HepG2 (cell line): ENCODE measurements around the gene LRRC3. TPM values are rescaled to one million over a fixed set of nuclear protein-coding genes. Genes with fewer than 3 reads are reported as not detected.

Experiments used
- ASH2L ChIP-seq: fragments of 300-600, 200-600 bp; sonication (generic); IDR thresholded peaks from 2 replicates; pipeline ENCODE4 v1.7.0; 2017; ENCODE audit warnings: low read depth, mild to moderate bottlenecking, moderate library complexity, mixed read lengths, low read length; ENCODE audit not compliant: insufficient read length
- ATAD3A ChIP-seq: sonication (generic); formaldehyde crosslinking; IDR thresholded peaks from 2 replicates; pipeline ENCODE4 v1.4.0; 2020; ENCODE audit warnings: missing genetic modification reagents
- ATRX ChIP-seq: sonication (generic); formaldehyde crosslinking; IDR thresholded peaks from 2 replicates; pipeline ENCODE4 v1.4.0; 2020; ENCODE audit warnings: missing genetic modification reagents, borderline replicate concordance
- CENPT ChIP-seq: sonication (generic); formaldehyde crosslinking; IDR thresholded peaks from 2 replicates; pipeline ENCODE4 v1.8.0; 2022; ENCODE audit warnings: low read depth, mild to moderate bottlenecking, moderate library complexity, missing genetic modification reagents
- FLYWCH1 ChIP-seq: sonication (generic); formaldehyde crosslinking; IDR thresholded peaks from 2 replicates; pipeline ENCODE4 v1.8.1; 2023; ENCODE audit warnings: mild to moderate bottlenecking, missing genetic modification reagents
- GABPA ChIP-seq, 2 experiments: IDR thresholded peaks; 2 replicates each; pipeline ENCODE4 v1.6.1; 2011 to 2016; ENCODE audit warnings: low read depth in 2 of 2, low read length in 1 of 2, missing biosample characterization in 1 of 2, missing genetic modification characterization in 1 of 2
- HMG20A ChIP-seq: IDR thresholded peaks from 2 replicates; pipeline ENCODE4 v1.6.1; 2016; ENCODE audit warnings: borderline replicate concordance
- IKZF1 ChIP-seq: fragments of 450-650 bp; IDR thresholded peaks from 2 replicates; pipeline ENCODE4 v1.7.1; 2016
- ISL2 ChIP-seq: sonication (generic); formaldehyde crosslinking; IDR thresholded peaks from 2 replicates; pipeline ENCODE4 v1.5.0; 2020; ENCODE audit warnings: missing genetic modification reagents
- KLF12 ChIP-seq: sonication (generic); formaldehyde crosslinking; IDR thresholded peaks from 2 replicates; pipeline ENCODE4 v1.4.0; 2020; ENCODE audit warnings: missing genetic modification reagents, borderline replicate concordance
- MXI1 ChIP-seq: IDR thresholded peaks from 3 replicates; pipeline ENCODE4 v1.6.1; 2012; ENCODE audit warnings: low read depth, low read length, inconsistent platforms, borderline replicate concordance
- NCOR1 ChIP-seq: fragments of 200-600 bp; sonication (generic); IDR thresholded peaks from 2 replicates; pipeline ENCODE4 v1.7.0; 2017; ENCODE audit warnings: antibody characterized with exemption, low read length, borderline replicate concordance
- PHF8 ChIP-seq: sonication (generic); formaldehyde crosslinking; IDR thresholded peaks from 2 replicates; pipeline ENCODE4 v1.5.0; 2020; ENCODE audit warnings: missing genetic modification reagents
- POLR2G ChIP-seq: fragments of 200-400 bp; formaldehyde crosslinking; IDR thresholded peaks from 2 replicates; pipeline ENCODE4 v1.6.1; 2018; ENCODE audit warnings: mild to moderate bottlenecking, low read depth, low read length, moderate library complexity
- RARA ChIP-seq: IDR thresholded peaks from 2 replicates; pipeline ENCODE4 v1.6.1; 2016; ENCODE audit warnings: missing genetic modification reagents, missing compliant biosample characterization
- RXRA ChIP-seq: sonication (generic); formaldehyde crosslinking; IDR thresholded peaks from 2 replicates; pipeline ENCODE4 v1.5.1; 2020; ENCODE audit warnings: missing genetic modification reagents
- SALL1 ChIP-seq: sonication (generic); formaldehyde crosslinking; IDR thresholded peaks from 2 replicates; pipeline ENCODE4 v1.8.0; 2022; ENCODE audit warnings: mild to moderate bottlenecking, missing genetic modification reagents
- SP5 ChIP-seq: IDR thresholded peaks from 2 replicates; pipeline ENCODE4 v1.6.1; 2016; ENCODE audit warnings: low read depth, borderline replicate concordance
- ZBTB26 ChIP-seq: IDR thresholded peaks from 2 replicates; pipeline ENCODE4 v1.6.1; 2016; ENCODE audit warnings: missing compliant biosample characterization, missing genetic modification reagents, borderline replicate concordance
- ZBTB8A ChIP-seq: sonication (generic); formaldehyde crosslinking; IDR thresholded peaks from 2 replicates; pipeline ENCODE4 v1.4.0; 2020; ENCODE audit warnings: mild to moderate bottlenecking, low read depth, missing genetic modification reagents, borderline replicate concordance
- ZFP36L1 ChIP-seq: sonication (generic); formaldehyde crosslinking; IDR thresholded peaks from 2 replicates; pipeline ENCODE4 v1.8.0; 2022; ENCODE audit warnings: mild to moderate bottlenecking, missing genetic modification reagents, moderate library complexity
- ZFP41 ChIP-seq: sonication (generic); formaldehyde crosslinking; IDR thresholded peaks from 2 replicates; pipeline ENCODE4 v1.4.0; 2020; ENCODE audit warnings: mild to moderate bottlenecking, missing genetic modification reagents, borderline replicate concordance
- ZNF124 ChIP-seq: sonication (generic); formaldehyde crosslinking; IDR thresholded peaks from 2 replicates; pipeline ENCODE4 v1.4.0; 2020; ENCODE audit warnings: missing genetic modification reagents
- ZNF446 ChIP-seq: sonication (generic); formaldehyde crosslinking; IDR thresholded peaks from 2 replicates; pipeline ENCODE4 v1.5.0; 2020; ENCODE audit warnings: mild to moderate bottlenecking, missing genetic modification reagents
- ZNF451 ChIP-seq: sonication (generic); formaldehyde crosslinking; IDR thresholded peaks from 2 replicates; pipeline ENCODE4 v1.5.0; 2020; ENCODE audit warnings: mild to moderate bottlenecking, missing genetic modification reagents
- ZNF496 ChIP-seq: sonication (generic); formaldehyde crosslinking; IDR thresholded peaks from 2 replicates; pipeline ENCODE4 v1.8.1; 2023; ENCODE audit warnings: mild to moderate bottlenecking, moderate library complexity, missing genetic modification reagents; ENCODE audit not compliant: insufficient replicate concordance
- polyA plus RNA-seq, 8 experiments: library from polyadenylated mRNA; depleted of rRNA in 3 of 8; stranded (reverse) in 7 of 8; unstranded in 1 of 8; fragments of >200 nt; fragmentation: Illumina TruSeq in 4 of 8; extraction: Trizol in 4 of 8; gene quantifications; 2 replicates each; pipeline versions ENCODE4 v1.2.1 to v1.2.3, GENCODE V29; 2011 to 2016; ENCODE audit warnings: low read depth in 4 of 8, missing spikeins in 1 of 8, mixed read lengths in 1 of 8; ENCODE audit not compliant: insufficient read depth in 1 of 8
- total RNA-seq, 5 experiments: library from RNA; depleted of rRNA; stranded (reverse); fragments of >200 nt; fragmentation: Illumina TruSeq; extraction: Trizol; gene quantifications; 2 replicates each; pipeline ENCODE4 v1.2.3, GENCODE V29; 2016; ENCODE audit warnings: low read depth in 1 of 5
- TF ChIP-seq, protein P1 (sequence below): sonication (generic); formaldehyde crosslinking; IDR thresholded peaks from 2 replicates; pipeline ENCODE4 v1.8.0; 2022; ENCODE audit warnings: missing genetic modification reagents, mild to moderate bottlenecking, borderline replicate concordance
- TF ChIP-seq, protein P2 (sequence below): sonication (generic); formaldehyde crosslinking; IDR thresholded peaks from 2 replicates; pipeline ENCODE4 v1.8.0; 2022; ENCODE audit warnings: mild to moderate bottlenecking, missing genetic modification reagents

The LRRC3 gene
- total and polyA plus RNA-seq, 2 of the 13 experiments (the other 11 are each of a cell fraction or from before 2014, with no cell fraction given): 4.8 to 16.5 TPM

DNA sequence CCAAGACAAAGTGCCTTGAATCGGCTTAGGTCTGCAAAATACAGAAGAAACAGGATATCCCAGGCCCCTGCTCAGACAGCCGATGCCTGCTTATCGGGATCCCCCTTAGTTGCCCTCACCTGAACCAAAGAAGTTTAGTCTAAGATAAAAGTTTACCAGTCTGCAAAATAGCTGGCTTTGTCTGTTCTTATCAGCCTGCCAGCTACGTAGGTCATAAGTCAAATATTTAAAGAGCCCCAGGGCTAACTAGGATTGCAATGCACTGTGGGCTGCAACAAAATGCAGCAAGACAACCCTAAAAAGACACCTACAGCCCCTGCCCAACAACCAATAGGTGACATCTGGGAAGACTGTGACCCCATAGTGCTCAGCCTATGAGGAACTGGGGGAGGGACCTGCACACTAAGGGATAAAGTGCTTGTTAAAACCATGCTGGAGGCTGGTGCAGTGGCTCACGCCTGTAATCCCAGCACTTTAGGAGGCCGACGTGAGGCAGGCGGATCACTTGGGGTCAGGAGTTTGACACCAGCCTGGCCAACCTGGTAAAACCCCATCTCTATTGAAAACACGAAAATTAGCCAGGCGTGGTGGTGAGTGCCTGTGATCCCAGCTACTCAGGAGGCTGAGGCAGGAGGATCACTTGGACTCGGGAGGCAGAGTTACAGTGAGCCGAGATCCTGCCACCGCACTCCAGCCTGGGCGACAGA lies 27.4 kb downstream of the LRRC3 start (continued):
- TF ChIP-seq ZBTB26 (no peak), ZFP41 (CRISPR knock-in tag) (no peak), ISL2 (CRISPR knock-in tag) (peak; percentile 28; the same call in 1 of the 2 replicates), ATAD3A (no peak), ZNF124 (CRISPR knock-in tag) (no peak), ZNF446 (CRISPR knock-in tag) (no peak), HMG20A (CRISPR knock-in tag) (0 out of 2 replicates have a peak, but pooled peaks have one; percentile 12), RXRA (CRISPR knock-in tag) (peak; percentile 88), MXI1 (peak; percentile 72; the same call in 1 of the 3 replicates), FLYWCH1 (CRISPR knock-in tag) (no peak), SALL1 (CRISPR knock-in tag) (peak; percentile 86), ZBTB8A (CRISPR knock-in tag) (peak; percentile 73; the same call in 1 of the 2 replicates), CENPT (CRISPR knock-in tag) (no peak), SP5 (peak; percentile 37; the same call in 1 of the 2 replicates), ZNF496 (CRISPR knock-in tag) (no peak), KLF12 (CRISPR knock-in tag) (no peak), IKZF1 (no peak), ATRX (no peak), ASH2L (peak; percentile 35), PHF8 (peak; percentile 41; the same call in 1 of the 2 replicates), POLR2G (peak; percentile 94), NCOR1 (no peak), ZFP36L1 (CRISPR knock-in tag) (no peak), ZNF451 (no peak), GABPA (IDR thresholded peaks at IDR 0.05; ENCODE audit: low read depth, low read length) (no peak), GABPA (CRISPR knock-in tag; IDR thresholded peaks at IDR 0.05; ENCODE audit: low read depth) (peak; percentile 31; the same call in 1 of the 2 replicates), RARA (peak; percentile 56)
- TF ChIP-seq, protein P1, sequence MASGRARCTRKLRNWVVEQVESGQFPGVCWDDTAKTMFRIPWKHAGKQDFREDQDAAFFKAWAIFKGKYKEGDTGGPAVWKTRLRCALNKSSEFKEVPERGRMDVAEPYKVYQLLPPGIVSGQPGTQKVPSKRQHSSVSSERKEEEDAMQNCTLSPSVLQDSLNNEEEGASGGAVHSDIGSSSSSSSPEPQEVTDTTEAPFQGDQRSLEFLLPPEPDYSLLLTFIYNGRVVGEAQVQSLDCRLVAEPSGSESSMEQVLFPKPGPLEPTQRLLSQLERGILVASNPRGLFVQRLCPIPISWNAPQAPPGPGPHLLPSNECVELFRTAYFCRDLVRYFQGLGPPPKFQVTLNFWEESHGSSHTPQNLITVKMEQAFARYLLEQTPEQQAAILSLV (CRISPR knock-in tag): 0 out of 2 replicates have a peak, but pooled peaks have one; percentile 46
- TF ChIP-seq, protein P2, sequence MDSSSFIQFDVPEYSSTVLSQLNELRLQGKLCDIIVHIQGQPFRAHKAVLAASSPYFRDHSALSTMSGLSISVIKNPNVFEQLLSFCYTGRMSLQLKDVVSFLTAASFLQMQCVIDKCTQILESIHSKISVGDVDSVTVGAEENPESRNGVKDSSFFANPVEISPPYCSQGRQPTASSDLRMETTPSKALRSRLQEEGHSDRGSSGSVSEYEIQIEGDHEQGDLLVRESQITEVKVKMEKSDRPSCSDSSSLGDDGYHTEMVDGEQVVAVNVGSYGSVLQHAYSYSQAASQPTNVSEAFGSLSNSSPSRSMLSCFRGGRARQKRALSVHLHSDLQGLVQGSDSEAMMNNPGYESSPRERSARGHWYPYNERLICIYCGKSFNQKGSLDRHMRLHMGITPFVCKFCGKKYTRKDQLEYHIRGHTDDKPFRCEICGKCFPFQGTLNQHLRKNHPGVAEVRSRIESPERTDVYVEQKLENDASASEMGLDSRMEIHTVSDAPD (CRISPR knock-in tag): no peak
